ENCODE results near the gene TTLL12.

TTLL12 gene

DNA sequence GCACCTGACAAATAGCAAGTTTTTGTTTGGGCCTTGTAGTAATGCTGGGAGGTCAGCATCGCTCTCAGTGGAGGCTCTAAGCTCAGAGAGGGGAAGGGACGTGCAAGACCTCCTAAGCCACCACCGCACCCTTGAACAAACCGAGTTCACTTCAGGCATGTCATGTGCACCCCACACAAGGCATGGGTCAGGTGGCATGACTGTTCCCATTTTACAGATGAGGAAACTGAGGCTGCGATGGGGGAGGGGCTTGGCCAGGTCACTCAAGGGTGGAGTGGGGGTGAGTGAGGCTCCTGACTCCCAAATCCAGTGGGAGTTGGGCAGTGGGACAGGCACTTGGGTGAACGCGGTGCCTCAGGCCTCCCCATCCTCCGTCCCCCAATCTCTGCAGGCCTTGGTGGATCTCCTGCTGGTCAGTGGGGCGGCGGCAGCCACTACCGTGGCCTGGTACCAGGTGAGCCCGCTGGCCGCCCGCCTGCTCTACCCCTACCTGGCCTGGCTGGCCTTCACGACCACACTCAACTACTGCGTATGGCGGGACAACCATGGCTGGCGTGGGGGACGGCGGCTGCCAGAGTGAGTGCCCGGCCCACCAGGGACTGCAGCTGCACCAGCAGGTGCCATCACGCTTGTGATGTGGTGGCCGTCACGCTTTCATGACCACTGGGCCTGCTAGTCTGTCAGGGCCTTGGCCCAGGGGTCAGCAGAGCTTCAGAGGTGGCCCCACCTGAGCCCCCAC lies 24.4 kb downstream of the TTLL12 start:
- no peak overlapping the region for H3K27ac ChIP-seq
- H3K4me3 ChIP-seq: no peak overlapping the region
- peaks cover 0 to 32% (median 4%) of the 10 kb centered on the region in 4 donors for H3K4me1 ChIP-seq
- H3K27me3 ChIP-seq: no peaks in the 10 kb centered on the region
- intact Hi-C loops (cut with DNase I; ENCODE audit: low total_unique reads): no loop called here
- no peaks in the 10 kb centered on the region for H3K9me3 ChIP-seq
- TF ChIP-seq, protein P1, sequence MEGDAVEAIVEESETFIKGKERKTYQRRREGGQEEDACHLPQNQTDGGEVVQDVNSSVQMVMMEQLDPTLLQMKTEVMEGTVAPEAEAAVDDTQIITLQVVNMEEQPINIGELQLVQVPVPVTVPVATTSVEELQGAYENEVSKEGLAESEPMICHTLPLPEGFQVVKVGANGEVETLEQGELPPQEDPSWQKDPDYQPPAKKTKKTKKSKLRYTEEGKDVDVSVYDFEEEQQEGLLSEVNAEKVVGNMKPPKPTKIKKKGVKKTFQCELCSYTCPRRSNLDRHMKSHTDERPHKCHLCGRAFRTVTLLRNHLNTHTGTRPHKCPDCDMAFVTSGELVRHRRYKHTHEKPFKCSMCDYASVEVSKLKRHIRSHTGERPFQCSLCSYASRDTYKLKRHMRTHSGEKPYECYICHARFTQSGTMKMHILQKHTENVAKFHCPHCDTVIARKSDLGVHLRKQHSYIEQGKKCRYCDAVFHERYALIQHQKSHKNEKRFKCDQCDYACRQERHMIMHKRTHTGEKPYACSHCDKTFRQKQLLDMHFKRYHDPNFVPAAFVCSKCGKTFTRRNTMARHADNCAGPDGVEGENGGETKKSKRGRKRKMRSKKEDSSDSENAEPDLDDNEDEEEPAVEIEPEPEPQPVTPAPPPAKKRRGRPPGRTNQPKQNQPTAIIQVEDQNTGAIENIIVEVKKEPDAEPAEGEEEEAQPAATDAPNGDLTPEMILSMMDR (IDR thresholded peaks at IDR 0.05): no peak
- peaks cover 0 to 68% (median 26%) of the 10 kb centered on the region in 3 donors for H3K36me3 ChIP-seq
- no peak for DNase-seq

GRCh38 chr22:43160497-43161126 lies 26.3 kb downstream of the TTLL12 start:
- peaks cover 0 to 35% (median 4%) of the 10 kb centered on the region in 4 donors for H3K4me1 ChIP-seq
- TF ChIP-seq, protein P1 (IDR thresholded peaks at IDR 0.05): no peak
- no peaks in the 10 kb centered on the region for H3K9me3 ChIP-seq
- H3K4me3 ChIP-seq: no peak overlapping the region
- no peaks in the 10 kb centered on the region for H3K27me3 ChIP-seq
- peaks cover 0 to 58% (median 19%) of the 10 kb centered on the region in 3 donors for H3K36me3 ChIP-seq
- no peak overlapping the region for H3K27ac ChIP-seq
- intact Hi-C loops (cut with DNase I; ENCODE audit: low total_unique reads): no loop called here
- no peak for DNase-seq

DNA sequence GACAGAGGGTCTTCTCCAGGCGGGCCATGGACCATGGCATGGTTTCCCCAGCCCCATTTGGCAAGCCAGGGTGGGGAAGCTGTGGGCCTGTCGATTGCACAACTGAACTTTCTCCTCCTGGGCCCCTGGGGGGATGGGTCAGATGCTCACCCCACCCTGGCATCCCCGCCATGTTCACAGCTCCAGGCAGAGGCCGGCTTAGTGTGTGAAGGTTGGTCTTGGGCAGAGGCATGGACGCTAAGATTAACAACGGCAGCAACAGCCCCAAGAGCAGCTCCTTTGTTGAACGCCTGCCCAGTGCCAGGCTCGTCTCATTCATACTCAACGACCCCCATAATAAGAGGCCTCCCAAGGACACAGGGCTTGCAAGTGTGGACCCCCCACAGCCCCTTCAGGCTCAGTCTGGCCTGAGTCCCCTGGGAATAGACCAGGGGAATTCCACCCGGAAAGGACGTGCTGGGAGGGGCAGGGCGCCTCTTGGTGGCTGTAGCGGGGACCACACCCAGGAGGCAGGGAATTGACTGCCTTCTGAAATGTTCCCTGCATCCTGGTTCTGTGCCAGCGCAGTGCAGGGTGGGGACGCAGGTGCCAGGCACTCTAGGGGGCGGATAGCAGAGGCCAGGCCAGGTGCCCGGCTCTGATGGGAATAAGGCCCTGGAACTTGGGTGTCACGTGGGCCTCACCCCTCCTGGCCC lies 27.3 kb downstream of the TTLL12 start:
- TF ChIP-seq, protein P1 (IDR thresholded peaks at IDR 0.05): peak in 1 of 2 experiments; percentile 12
- intact Hi-C loops (cut with DNase I; ENCODE audit: low total_unique reads): no loop called here
- Histone ChIP-seq H3K36me3 (peaks cover 0 to 64% (median 19%) of the 10 kb centered on the region in 3 donors), H3K4me1 (peaks cover 0 to 38% (median 4%) of the 10 kb centered on the region in 4 donors), H3K27ac (no peak overlapping the region), H3K4me3 (no peak overlapping the region), H3K9me3 (no peaks in the 10 kb centered on the region), H3K27me3 (no peaks in the 10 kb centered on the region)
- no peak for DNase-seq

GRCh38 chr22:43158778-43159483 lies 28.0 kb downstream of the TTLL12 start:
- TF ChIP-seq, protein P1 (IDR thresholded peaks at IDR 0.05): no peak
- intact Hi-C loops (cut with DNase I; ENCODE audit: low total_unique reads): no loop called here
- no peak overlapping the region for H3K27ac ChIP-seq
- H3K36me3 ChIP-seq: peaks cover 0 to 64% (median 19%) of the 10 kb centered on the region in 3 donors
- peaks cover 0 to 32% (median 7%) of the 10 kb centered on the region in 4 donors for H3K4me1 ChIP-seq
- H3K9me3 ChIP-seq: no peaks in the 10 kb centered on the region
- H3K27me3 ChIP-seq: no peaks in the 10 kb centered on the region
- no peak for DNase-seq
- no peak overlapping the region for H3K4me3 ChIP-seq

DNA sequence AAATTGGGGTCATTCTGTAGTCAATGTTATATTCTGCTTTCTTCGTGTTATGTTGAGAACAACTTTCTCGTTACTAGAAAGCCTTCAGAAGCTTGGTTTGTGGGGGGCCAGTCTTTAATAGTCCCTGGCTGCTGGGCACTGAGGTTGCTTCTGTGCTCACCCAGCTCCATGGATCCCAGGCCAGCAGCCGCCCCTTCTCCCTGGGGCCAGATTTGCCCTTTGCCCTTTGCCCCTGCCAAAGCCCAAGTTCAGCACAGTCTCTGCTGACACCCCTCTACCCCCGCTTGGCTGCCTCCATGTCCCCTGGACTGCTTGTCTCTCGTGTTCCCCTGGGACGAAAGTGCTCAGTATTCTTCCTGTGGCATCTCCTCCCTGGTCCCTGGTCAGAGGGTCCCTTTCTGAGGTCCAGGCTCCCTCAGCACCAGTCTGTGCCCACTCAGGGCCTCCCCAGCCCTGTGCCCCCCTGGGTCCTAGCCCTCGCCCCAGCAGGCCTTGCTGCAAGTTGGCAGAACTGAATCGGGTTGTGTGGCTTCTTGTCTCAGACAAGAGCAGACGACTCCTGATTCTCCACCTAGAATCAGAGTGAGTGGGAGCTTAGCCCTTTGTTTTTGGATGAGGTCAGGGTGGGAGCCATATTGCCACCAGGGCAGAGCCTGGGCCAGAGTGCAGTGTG lies 28.9 kb downstream of the TTLL12 start:
- H3K27ac ChIP-seq: no peak overlapping the region
- no peak overlapping the region for H3K4me3 ChIP-seq
- peaks cover 0 to 28% (median 9%) of the 10 kb centered on the region in 4 donors for H3K4me1 ChIP-seq
- H3K9me3 ChIP-seq: no peaks in the 10 kb centered on the region
- no peaks in the 10 kb centered on the region for H3K27me3 ChIP-seq
- intact Hi-C loops (cut with DNase I; ENCODE audit: low total_unique reads): no loop called here
- H3K36me3 ChIP-seq: peaks cover 0 to 56% (median 11%) of the 10 kb centered on the region in 3 donors
- no peak for DNase-seq
- TF ChIP-seq, protein P1 (IDR thresholded peaks at IDR 0.05): no peak
